HG03135 (cell line): ENCODE results near the gene DPP3.

ENCODE experiments used
- ATAC-seq: cut with Tn5 transposase; IDR thresholded peaks from one replicate; pipeline ENCODE4 v1.9.1; 2021; ENCODE audit warnings: mild to moderate bottlenecking, moderate library complexity; ENCODE audit not compliant: unreplicated experiment

DPP3 gene

GRCh38 chr11:66554602-66555001 lies 74.4 kb downstream of the DPP3 start:
- ATAC-seq = no peak

GRCh38 chr11:66555416-66555815 lies 75.2 kb downstream of the DPP3 start:
- ATAC-seq = no peak

- ATAC-seq = no peak
Observed at GRCh38 chr11:66556086-66556485, 75.9 kb downstream of the DPP3 start.

- ATAC-seq = no peak
Observed at GRCh38 chr11:66557733-66558326, 77.6 kb downstream of the DPP3 start.
